IPS DF 6.9 (cell line): ENCODE data around the gene MORN5.
"Not testable (repeated sequence)": the region's sequence is repeated elsewhere in the genome, so short reads cannot be mapped to it uniquely, and the experiment has no call there.

Experiments used
- DNase-seq: peaks from one replicate; pipeline ENCODE4 v3.0.0-alpha.2; 2013; ENCODE audit warnings: low read depth, low spot score
- H3K27ac ChIP-seq: one replicate; pipeline ENCODE4 v1.5.1; 2013; ENCODE audit warnings: low read length, control low read depth
- H3K27me3 ChIP-seq: 2 replicates; pipeline ENCODE4 v1.6.1; 2013; ENCODE audit warnings: mild to moderate bottlenecking, low read length; ENCODE audit not compliant: control insufficient read depth, insufficient read depth
- H3K36me3 ChIP-seq: 2 replicates; pipeline ENCODE4 v1.6.1; 2013; ENCODE audit warnings: low read length; ENCODE audit not compliant: control insufficient read depth, insufficient read depth
- H3K4me1 ChIP-seq: 2 replicates; pipeline ENCODE4 v1.6.1; 2013; ENCODE audit warnings: low read length; ENCODE audit not compliant: control insufficient read depth, insufficient read depth
- H3K4me3 ChIP-seq: 2 replicates; pipeline ENCODE4 v1.5.1; 2013; ENCODE audit warnings: mild to moderate bottlenecking, low read length
- H3K9me3 ChIP-seq: 2 replicates; pipeline ENCODE4 v1.6.1; 2013; ENCODE audit warnings: low read length, inconsistent platforms; ENCODE audit not compliant: control insufficient read depth, insufficient read depth
- WGBS: extraction: QIAGEN DNeasy Blood & Tissue Kit; methylation state at CpG from one replicate; pipeline ENCODE4 v1.1.7; 2013; ENCODE audit warnings: mixed read lengths, missing lambda C conversion rate; ENCODE audit not compliant: insufficient read length, insufficient coverage; 5-methylcytosine and 5-hydroxymethylcytosine counted together

Gene MORN5

DNA sequence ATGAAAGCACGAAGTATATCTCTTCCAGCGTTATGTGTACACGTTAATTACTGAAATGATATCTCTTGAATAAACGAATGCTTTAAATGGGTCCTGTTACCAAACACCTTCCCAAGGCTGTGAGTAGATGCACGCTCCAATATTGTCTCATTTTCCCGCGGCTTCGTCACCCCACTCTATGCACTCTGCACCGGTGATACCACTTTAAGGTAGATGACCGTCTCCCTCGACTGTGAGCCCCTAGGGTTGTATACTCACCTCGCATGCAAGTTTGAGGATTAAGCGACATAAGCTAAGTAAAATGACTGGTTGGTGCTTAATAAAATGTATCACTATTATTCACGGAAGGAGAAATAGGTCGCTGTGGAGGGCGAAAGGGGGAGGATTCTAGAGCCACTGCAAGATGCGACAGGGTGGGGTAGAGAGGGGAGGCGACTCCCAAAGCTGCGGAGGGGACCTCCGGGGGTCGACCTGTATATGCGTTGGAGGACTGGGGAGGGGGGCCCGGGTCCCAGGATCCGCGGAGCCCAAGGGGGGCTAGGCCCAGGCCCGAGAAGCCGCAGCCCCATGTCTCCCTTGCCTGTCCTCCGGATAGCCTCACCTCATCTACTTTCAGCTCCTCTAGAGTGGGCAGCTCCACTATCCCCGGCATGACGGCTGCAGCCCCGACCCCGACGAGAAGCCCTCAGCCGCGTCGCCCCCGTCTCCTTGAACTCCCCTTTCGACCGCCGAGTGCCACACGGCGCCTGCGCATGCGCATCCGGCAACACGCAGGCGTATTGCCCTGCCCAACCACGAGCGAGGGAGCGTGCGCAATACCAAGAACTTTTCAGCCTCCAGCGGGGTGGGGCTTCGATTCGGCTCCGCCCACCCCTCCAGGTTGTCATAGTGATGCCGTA lies at the start of gene MORN5, which contains the start of gene NDUFA8:
MORN5 (plus strand) TSS at position 883 of the 899 bp plus-strand sequence. CDS start 65 bp downstream, outside the sequence.
NDUFA8 (minus strand) TSS at position 754 of the 899 bp plus-strand sequence; CDS start at position 652, 102 bp downstream.
- Histone ChIP-seq H3K27ac (no peak within 1 kb of the TSS), H3K4me3 (peak within 1 kb of the TSS; percentile 70), H3K27me3 (no peaks in the 10 kb centered on the region), H3K9me3 (no peaks in the 10 kb centered on the region), H3K36me3 (no peaks in the 10 kb centered on the region), H3K4me1 (no peaks in the 10 kb centered on the region; the same call in 1 of the 2 replicates)
- WGBS = no CpG with 5 or more reads among the region's 56 CpGs
- DNase-seq = peak; percentile 96

DNA sequence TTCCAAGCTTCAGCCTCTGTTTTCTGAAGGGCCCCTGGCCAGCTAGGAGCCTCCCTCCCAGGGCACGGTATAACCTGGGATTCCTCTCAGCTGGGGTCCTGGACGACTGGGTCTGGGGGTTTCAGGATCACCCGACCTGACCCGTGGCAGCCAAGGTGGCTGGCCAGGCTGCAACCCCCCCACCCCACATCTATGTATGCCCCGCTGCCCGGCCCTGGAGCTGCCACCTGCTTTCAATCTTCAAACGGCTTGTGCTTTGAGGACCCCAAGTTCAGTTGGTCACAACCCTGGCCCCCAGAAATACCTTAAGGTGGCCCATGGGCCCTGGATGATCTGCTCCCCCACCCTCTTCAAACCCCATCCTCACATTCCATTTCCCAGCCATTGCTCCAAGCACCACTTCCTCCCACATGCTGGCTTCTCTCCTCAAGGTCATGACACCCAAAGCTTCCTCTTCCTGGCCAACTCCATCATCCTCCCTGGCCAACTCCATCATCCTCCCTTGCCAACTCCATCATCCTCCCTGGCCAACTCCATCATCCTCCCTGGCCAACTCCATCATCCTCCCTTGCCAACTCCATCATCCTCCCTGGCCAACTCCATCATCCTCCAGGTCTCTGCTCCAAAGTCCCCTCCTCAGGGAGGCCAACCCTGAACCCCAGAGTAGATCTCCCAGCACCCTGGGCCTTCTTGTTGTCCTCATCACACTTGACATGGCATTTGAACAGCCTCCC lies 49.4 kb upstream of the MORN5 start:
- Histone ChIP-seq H3K27me3 (no peaks in the 10 kb centered on the region), H3K4me1 (peaks cover 2% of the 10 kb centered on the region; the same call in 1 of the 2 replicates), H3K9me3 (no peaks in the 10 kb centered on the region), H3K27ac (no peak overlapping the region), H3K4me3 (no peak overlapping the region), H3K36me3 (no peaks in the 10 kb centered on the region)
- DNase-seq = no peak
- WGBS = no CpG with 5 or more reads among the region's 7 CpGs

- WGBS = no CpG with 5 or more reads among the region's 9 CpGs
- Histone ChIP-seq H3K36me3 (no peaks in the 10 kb centered on the region), H3K4me3 (no peak overlapping the region), H3K27ac (no peak overlapping the region), H3K27me3 (no peaks in the 10 kb centered on the region), H3K4me1 (peaks cover 10% of the 10 kb centered on the region), H3K9me3 (no peaks in the 10 kb centered on the region)
- no peak for DNase-seq
These were observed 48.2 kb upstream of the MORN5 start for GRCh38 chr9:122111413-122112085.

GRCh38 chr9:122112238-122112637 lies 47.5 kb upstream of the MORN5 start:
- Histone ChIP-seq H3K27ac (no peak overlapping the region), H3K9me3 (no peaks in the 10 kb centered on the region), H3K4me3 (no peak overlapping the region), H3K4me1 (peaks cover 10% of the 10 kb centered on the region), H3K27me3 (no peaks in the 10 kb centered on the region), H3K36me3 (no peaks in the 10 kb centered on the region)
- WGBS = no CpG with 5 or more reads among the region's 6 CpGs
- no peak for DNase-seq

GRCh38 chr9:122113574-122113973 lies 46.1 kb upstream of the MORN5 start:
- H3K27me3 ChIP-seq = no peaks in the 10 kb centered on the region
- no peaks in the 10 kb centered on the region for H3K36me3 ChIP-seq
- H3K9me3 ChIP-seq = no peaks in the 10 kb centered on the region
- no peak overlapping the region for H3K4me3 ChIP-seq
- peaks cover 10% of the 10 kb centered on the region for H3K4me1 ChIP-seq
- WGBS = no CpG with 5 or more reads among the region's 5 CpGs
- no peak for DNase-seq
- H3K27ac ChIP-seq = no peak overlapping the region

GRCh38 chr9:122115176-122116035 lies 44.3 kb upstream of the MORN5 start:
- WGBS = no CpG with 5 or more reads among the region's 12 CpGs
- no peak overlapping the region for H3K27ac ChIP-seq

GRCh38 chr9:122116040-122116439 lies 43.7 kb upstream of the MORN5 start:
- no peak overlapping the region for H3K27ac ChIP-seq
- DNase-seq = no peak
- no peaks in the 10 kb centered on the region for H3K9me3 ChIP-seq
- no peaks in the 10 kb centered on the region for H3K36me3 ChIP-seq
- peaks cover 10% of the 10 kb centered on the region for H3K4me1 ChIP-seq
- H3K27me3 ChIP-seq = no peaks in the 10 kb centered on the region
- H3K4me3 ChIP-seq = no peak overlapping the region
- no CpG with 5 or more reads among the region's 4 CpGs for WGBS

More at GRCh38 chr9:122115176-122116035, 44.3 kb upstream of the MORN5 start:
- H3K36me3 ChIP-seq = no peaks in the 10 kb centered on the region
- peaks cover 10% of the 10 kb centered on the region for H3K4me1 ChIP-seq
- H3K27me3 ChIP-seq = no peaks in the 10 kb centered on the region
- no peak overlapping the region for H3K4me3 ChIP-seq
- no peaks in the 10 kb centered on the region for H3K9me3 ChIP-seq
- no peak for DNase-seq

DNA sequence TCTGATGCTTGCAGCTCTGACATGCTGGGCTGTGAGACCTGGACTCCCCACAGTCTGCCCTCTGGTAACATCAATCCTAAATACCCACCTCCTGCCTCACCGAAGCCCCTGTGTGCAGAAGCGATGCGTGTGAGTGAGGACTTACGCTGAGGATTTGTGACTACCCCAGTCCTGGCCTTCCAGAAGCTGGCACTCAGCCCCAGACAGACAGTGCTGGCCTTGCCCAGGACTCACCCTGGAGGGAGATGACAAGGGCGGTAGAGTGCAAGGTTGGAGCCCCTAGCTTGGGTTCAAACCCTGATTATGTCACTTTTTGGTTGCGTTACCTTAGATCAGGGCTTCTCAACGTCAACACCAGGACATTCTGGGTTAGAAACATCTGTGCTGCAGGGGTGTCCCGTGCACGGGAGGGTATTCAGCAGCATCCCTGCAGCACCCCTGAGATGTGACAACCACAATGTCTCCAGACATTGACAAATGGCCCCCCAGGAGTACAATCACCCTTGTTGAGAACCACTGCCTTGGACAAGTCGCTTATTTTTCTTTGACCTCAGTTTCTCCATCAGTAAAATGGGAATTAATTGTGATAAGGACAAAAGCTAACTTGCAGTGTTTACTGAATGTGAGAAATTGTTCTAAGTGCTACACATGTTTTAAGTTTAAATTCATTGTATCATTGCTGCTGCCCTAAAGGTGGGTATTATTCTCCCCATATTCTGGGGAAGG lies 43.1 kb upstream of the MORN5 start:
- no CpG with 5 or more reads among the region's 10 CpGs for WGBS
- Histone ChIP-seq H3K9me3 (no peaks in the 10 kb centered on the region), H3K27me3 (no peaks in the 10 kb centered on the region), H3K27ac (no peak overlapping the region), H3K4me3 (no peak overlapping the region), H3K4me1 (peaks cover 10% of the 10 kb centered on the region), H3K36me3 (no peaks in the 10 kb centered on the region)
- no peak for DNase-seq

GRCh38 chr9:122117241-122117640 lies 42.5 kb upstream of the MORN5 start:
- WGBS = no CpG with 5 or more reads among the region's 9 CpGs
- H3K4me1 ChIP-seq = peaks cover 10% of the 10 kb centered on the region
- not testable (repeated sequence) for DNase-seq, H3K9me3 ChIP-seq, H3K27me3 ChIP-seq, H3K27ac ChIP-seq, H3K4me3 ChIP-seq, H3K36me3 ChIP-seq
